ENCODE measurements around the gene VAMP7.
"Not testable (repeated sequence)": the region's sequence is repeated elsewhere in the genome, so short reads cannot be mapped to it uniquely, and the experiment has no call there.

Gene VAMP7

GRCh38 chrX:155923200-155923599, 42.1 kb downstream of the VAMP7 start:
- no CpG with 5 or more reads among the region's 2 CpGs for WGBS (ENCODE audit: extremely low coverage, insufficient coverage, low lambda C conversion rate)

GRCh38 chrX:155930852-155931618, 49.9 kb downstream of the VAMP7 start:
- H3K79me1 ChIP-seq (ENCODE audit: low read length); H3K4me1 ChIP-seq (ENCODE audit: control insufficient read depth, low read depth, low read length); H3K4me2 ChIP-seq (ENCODE audit: low read length); H3K79me2 ChIP-seq (ENCODE audit: control insufficient read depth, insufficient read depth, low read length); H3K36me3 ChIP-seq (ENCODE audit: control insufficient read depth, insufficient read depth, low read length); H3K27me3 ChIP-seq (ENCODE audit: insufficient read depth, low read length, poor library complexity); H3K18ac ChIP-seq (ENCODE audit: low read length); H3K56ac ChIP-seq (ENCODE audit: low read length); DNase-seq; H3K4me3 ChIP-seq (ENCODE audit: low read length); H2BK15ac ChIP-seq (replicated peaks; ENCODE audit: low read depth); H4K8ac ChIP-seq (ENCODE audit: low read depth, low read length); H2BK5ac ChIP-seq (ENCODE audit: low read length); H3K9ac ChIP-seq (ENCODE audit: low read length); H4K5ac ChIP-seq (ENCODE audit: low read length); H2AK5ac ChIP-seq (ENCODE audit: low read length); H3K27ac ChIP-seq (ENCODE audit: low read depth, low read length); H3K4ac ChIP-seq (ENCODE audit: low read depth, low read length); H3K23ac ChIP-seq (ENCODE audit: low read length); H2BK120ac ChIP-seq (ENCODE audit: low read depth, low read length): not testable (repeated sequence)
- WGBS (ENCODE audit: extremely low coverage, insufficient coverage, low lambda C conversion rate), result no CpG with 5 or more reads among the region's 8 CpGs

More at GRCh38 chrX:155923200-155923599, 42.1 kb downstream of the VAMP7 start:
- no peak overlapping the region for H3K4me3 ChIP-seq (ENCODE audit: low read length)
- H3K4me2 ChIP-seq (ENCODE audit: low read length), result no peak overlapping the region
- DNase-seq, result no peak
- no peaks in the 10 kb centered on the region for H3K36me3 ChIP-seq (ENCODE audit: control insufficient read depth, insufficient read depth, low read length)
- H3K27me3 ChIP-seq (ENCODE audit: insufficient read depth, low read length, poor library complexity), result no peaks in the 10 kb centered on the region
- H3K18ac ChIP-seq (ENCODE audit: low read length), result no peak overlapping the region
- H3K79me1 ChIP-seq (ENCODE audit: low read length), result no peaks in the 10 kb centered on the region
- H2BK15ac ChIP-seq (replicated peaks; ENCODE audit: low read depth), result no peak overlapping the region
- no peak overlapping the region for H3K23ac ChIP-seq (ENCODE audit: low read length)
- H3K4me1 ChIP-seq (ENCODE audit: control insufficient read depth, low read depth, low read length), result no peaks in the 10 kb centered on the region
- no peak overlapping the region for H3K27ac ChIP-seq (ENCODE audit: low read depth, low read length)
- H2AK5ac ChIP-seq (ENCODE audit: low read length), result no peak overlapping the region
- H3K79me2 ChIP-seq (ENCODE audit: control insufficient read depth, insufficient read depth, low read length), result no peaks in the 10 kb centered on the region
- H3K4ac ChIP-seq (ENCODE audit: low read depth, low read length), result no peak overlapping the region
- no peak overlapping the region for H2BK120ac ChIP-seq (ENCODE audit: low read depth, low read length)
- H4K5ac ChIP-seq (ENCODE audit: low read length), result no peak overlapping the region
- H4K8ac ChIP-seq (ENCODE audit: low read depth, low read length), result no peak overlapping the region
- H2BK5ac ChIP-seq (ENCODE audit: low read length), result no peak overlapping the region
- no peak overlapping the region for H3K56ac ChIP-seq (ENCODE audit: low read length)
- H3K9ac ChIP-seq (ENCODE audit: low read length), result no peak overlapping the region

GRCh38 chrX:155938132-155938531, 57.0 kb downstream of the VAMP7 start:
- Histone ChIP-seq H3K79me1 (ENCODE audit: low read length) (no peaks in the 10 kb centered on the region), H3K36me3 (ENCODE audit: control insufficient read depth, insufficient read depth, low read length) (no peaks in the 10 kb centered on the region), H3K79me2 (ENCODE audit: control insufficient read depth, insufficient read depth, low read length) (no peaks in the 10 kb centered on the region), H3K4me3 (ENCODE audit: low read length) (no peak overlapping the region), H4K8ac (ENCODE audit: low read depth, low read length) (no peak overlapping the region), H2BK120ac (ENCODE audit: low read depth, low read length) (no peak overlapping the region), H3K27me3 (ENCODE audit: insufficient read depth, low read length, poor library complexity) (no peaks in the 10 kb centered on the region), H2AK5ac (ENCODE audit: low read length) (no peak overlapping the region), H3K56ac (ENCODE audit: low read length) (no peak overlapping the region), H4K5ac (ENCODE audit: low read length) (no peak overlapping the region), H3K9ac (ENCODE audit: low read length) (no peak overlapping the region), H3K4me2 (ENCODE audit: low read length) (no peak overlapping the region), H3K4ac (ENCODE audit: low read depth, low read length) (no peak overlapping the region), H2BK15ac (replicated peaks; ENCODE audit: low read depth) (no peak overlapping the region), H3K4me1 (ENCODE audit: control insufficient read depth, low read depth, low read length) (no peaks in the 10 kb centered on the region), H2BK5ac (ENCODE audit: low read length) (no peak overlapping the region), H3K23ac (ENCODE audit: low read length) (no peak overlapping the region), H3K27ac (ENCODE audit: low read depth, low read length) (no peak overlapping the region), H3K18ac (ENCODE audit: low read length) (no peak overlapping the region)
- DNase-seq, result no peak

GRCh38 chrX:155949098-155949497, 68.0 kb downstream of the VAMP7 start:
- Histone ChIP-seq H3K27me3 (ENCODE audit: insufficient read depth, low read length, poor library complexity) (no peaks in the 10 kb centered on the region), H3K18ac (ENCODE audit: low read length) (no peak overlapping the region), H3K4me1 (ENCODE audit: control insufficient read depth, low read depth, low read length) (no peaks in the 10 kb centered on the region), H4K8ac (ENCODE audit: low read depth, low read length) (no peak overlapping the region), H3K4me2 (ENCODE audit: low read length) (no peak overlapping the region), H2BK120ac (ENCODE audit: low read depth, low read length) (no peak overlapping the region), H3K4ac (ENCODE audit: low read depth, low read length) (no peak overlapping the region), H3K9ac (ENCODE audit: low read length) (no peak overlapping the region), H3K79me2 (ENCODE audit: control insufficient read depth, insufficient read depth, low read length) (no peaks in the 10 kb centered on the region), H3K56ac (ENCODE audit: low read length) (no peak overlapping the region), H2BK5ac (ENCODE audit: low read length) (no peak overlapping the region), H3K36me3 (ENCODE audit: control insufficient read depth, insufficient read depth, low read length) (no peaks in the 10 kb centered on the region), H3K27ac (ENCODE audit: low read depth, low read length) (no peak overlapping the region), H2AK5ac (ENCODE audit: low read length) (no peak overlapping the region), H3K4me3 (ENCODE audit: low read length) (no peak overlapping the region), H3K79me1 (ENCODE audit: low read length) (no peaks in the 10 kb centered on the region), H2BK15ac (replicated peaks; ENCODE audit: low read depth) (no peak overlapping the region), H3K23ac (ENCODE audit: low read length) (no peak overlapping the region), H4K5ac (ENCODE audit: low read length) (no peak overlapping the region)
- no peak for DNase-seq
- no CpG with 5 or more reads among the region's 2 CpGs for WGBS (ENCODE audit: extremely low coverage, insufficient coverage, low lambda C conversion rate)

GRCh38 chrX:155951237-155951789, 70.2 kb downstream of the VAMP7 start:
- no peak overlapping the region for H3K4me3 ChIP-seq (ENCODE audit: low read length)
- H3K4ac ChIP-seq (ENCODE audit: low read depth, low read length), result no peak overlapping the region
- H4K8ac ChIP-seq (ENCODE audit: low read depth, low read length), result no peak overlapping the region
- no peak overlapping the region for H3K9ac ChIP-seq (ENCODE audit: low read length)
- no peak overlapping the region for H3K18ac ChIP-seq (ENCODE audit: low read length)
- DNase-seq, result no peak
- WGBS (ENCODE audit: extremely low coverage, insufficient coverage, low lambda C conversion rate), result 100% methylated on average over 2 of the region's 3 CpGs
- H3K36me3 ChIP-seq (ENCODE audit: control insufficient read depth, insufficient read depth, low read length), result no peaks in the 10 kb centered on the region
- H3K27ac ChIP-seq (ENCODE audit: low read depth, low read length), result no peak overlapping the region
- no peak overlapping the region for H2BK5ac ChIP-seq (ENCODE audit: low read length)
- H2AK5ac ChIP-seq (ENCODE audit: low read length), result no peak overlapping the region
- H2BK15ac ChIP-seq (replicated peaks; ENCODE audit: low read depth), result no peak overlapping the region
- no peaks in the 10 kb centered on the region for H3K79me1 ChIP-seq (ENCODE audit: low read length)
- no peak overlapping the region for H3K4me2 ChIP-seq (ENCODE audit: low read length)
- no peaks in the 10 kb centered on the region for H3K79me2 ChIP-seq (ENCODE audit: control insufficient read depth, insufficient read depth, low read length)
- no peaks in the 10 kb centered on the region for H3K27me3 ChIP-seq (ENCODE audit: insufficient read depth, low read length, poor library complexity)
- no peak overlapping the region for H3K23ac ChIP-seq (ENCODE audit: low read length)
- H3K56ac ChIP-seq (ENCODE audit: low read length), result no peak overlapping the region
- H4K5ac ChIP-seq (ENCODE audit: low read length), result no peak overlapping the region
- no peaks in the 10 kb centered on the region for H3K4me1 ChIP-seq (ENCODE audit: control insufficient read depth, low read depth, low read length)
- H2BK120ac ChIP-seq (ENCODE audit: low read depth, low read length), result no peak overlapping the region

GRCh38 chrX:155953055-155953454, 71.9 kb downstream of the VAMP7 start:
- no CpG with 5 or more reads among the region's 3 CpGs for WGBS (ENCODE audit: extremely low coverage, insufficient coverage, low lambda C conversion rate)
- no peak overlapping the region for H3K4ac ChIP-seq (ENCODE audit: low read depth, low read length)
- DNase-seq, result no peak

More at GRCh38 chrX:155953055-155953454, 71.9 kb downstream of the VAMP7 start:
- Histone ChIP-seq H3K4me2 (ENCODE audit: low read length) (no peak overlapping the region), H3K23ac (ENCODE audit: low read length) (no peak overlapping the region), H2BK120ac (ENCODE audit: low read depth, low read length) (no peak overlapping the region), H3K56ac (ENCODE audit: low read length) (no peak overlapping the region), H3K79me2 (ENCODE audit: control insufficient read depth, insufficient read depth, low read length) (no peaks in the 10 kb centered on the region), H4K8ac (ENCODE audit: low read depth, low read length) (no peak overlapping the region), H3K4me1 (ENCODE audit: control insufficient read depth, low read depth, low read length) (no peaks in the 10 kb centered on the region), H3K4me3 (ENCODE audit: low read length) (no peak overlapping the region), H2BK15ac (replicated peaks; ENCODE audit: low read depth) (no peak overlapping the region), H3K9ac (ENCODE audit: low read length) (no peak overlapping the region), H3K79me1 (ENCODE audit: low read length) (no peaks in the 10 kb centered on the region), H2BK5ac (ENCODE audit: low read length) (no peak overlapping the region), H3K27me3 (ENCODE audit: insufficient read depth, low read length, poor library complexity) (no peaks in the 10 kb centered on the region), H3K18ac (ENCODE audit: low read length) (no peak overlapping the region), H3K36me3 (ENCODE audit: control insufficient read depth, insufficient read depth, low read length) (no peaks in the 10 kb centered on the region), H3K27ac (ENCODE audit: low read depth, low read length) (no peak overlapping the region), H2AK5ac (ENCODE audit: low read length) (no peak overlapping the region), H4K5ac (ENCODE audit: low read length) (no peak overlapping the region)
